Sciatic nerve (tissue), 2 donors: ENCODE data around the gene RBM45. TPM values are rescaled to one million over a fixed set of nuclear protein-coding genes. Genes with fewer than 3 reads are reported as not detected.
"Not testable (repeated sequence)": the region's sequence is repeated elsewhere in the genome, so short reads cannot be mapped to it uniquely, and the experiment has no call there.

Experiments used
- ATAC-seq: fragments of 200-7000 bp; cut with Tn5 transposase; one replicate; pipeline ENCODE4 v1.9.1; 2020; ENCODE audit warnings: mild to moderate bottlenecking, moderate library complexity
- DNase-seq: peaks from one replicate; pipeline ENCODE4 v3.0.0-alpha.2; 2020; ENCODE audit warnings: low spot score
- intact Hi-C: fragments of 100-400 bp; cut with DNase I; formaldehyde crosslinking; loops from one replicate; pipeline ENCODE4 v1.14.2; 2022
- total RNA-seq: library from RNA; stranded (reverse); fragmentation: NEBNext Ultra II Directional; extraction: Animal tissue kit (Norgen Biotek cat#: 25700); gene quantifications from one replicate; pipeline ENCODE4 v1.2.1, GENCODE V29; 2021
- donor health status: DM: no; HTN: no; CAD: no.
- donor health status: DM: no; HTN: no; CAD: no.

Gene RBM45
- total RNA-seq, 1 donor from 2014 or later = 14.7 TPM

DNA sequence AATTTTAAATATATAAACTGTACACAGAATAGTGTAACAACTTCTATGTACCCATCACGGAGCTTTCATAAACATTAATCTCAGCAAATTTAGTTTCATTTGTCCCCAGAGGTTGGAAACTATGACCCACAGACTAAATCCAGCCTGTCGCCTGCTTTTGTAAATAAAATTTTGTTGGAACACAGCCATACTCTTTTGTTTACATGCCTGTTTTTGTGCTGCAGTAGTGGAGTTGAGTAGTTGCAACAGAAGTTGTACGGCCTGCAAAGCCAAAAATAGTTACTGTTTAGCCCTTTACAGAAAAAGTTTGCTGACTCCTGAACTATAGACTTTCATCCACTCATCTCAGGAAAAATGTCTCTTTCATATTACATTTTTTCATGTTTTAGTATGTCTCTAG lies 39.8 kb downstream of the RBM45 start:
- peak; percentile 26 for ATAC-seq
- DNase-seq = no peak
- intact Hi-C loops = loop anchor here (2.0 kb wide), 1 partner anchor 79 kb away; no protein-coding TSS in a partner anchor

DNA sequence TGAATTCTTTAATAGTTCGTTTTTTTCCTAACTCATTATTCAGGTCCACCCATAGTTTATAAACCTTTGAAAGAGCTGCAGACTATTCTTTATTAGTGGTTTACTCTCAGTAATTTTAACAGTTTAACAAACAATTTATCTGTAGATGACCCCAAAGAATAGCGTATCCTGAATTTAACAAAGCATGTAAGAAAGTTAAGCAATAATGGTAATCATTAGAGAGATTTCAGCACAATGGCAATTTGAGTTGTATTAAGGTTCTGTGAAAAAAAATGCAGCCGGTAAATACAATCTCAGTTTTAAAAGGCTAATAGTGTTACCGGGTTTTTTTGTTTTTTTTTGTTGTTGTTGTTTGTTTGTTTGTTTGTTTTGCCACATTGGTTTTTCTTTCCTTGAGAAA lies 40.3 kb downstream of the RBM45 start:
- intact Hi-C loops = loop anchor here (2.0 kb wide), 1 partner anchor 78 kb away; no protein-coding TSS in a partner anchor
- ATAC-seq = no peak

GRCh38 chr2:178152977-178153376 lies 40.7 kb downstream of the RBM45 start:
- ATAC-seq = no peak
- DNase-seq = no peak
- intact Hi-C loops = loop anchor here (2.0 kb wide), 1 partner anchor 78 kb away; no protein-coding TSS in a partner anchor

More for the DNA sequence above, 40.3 kb downstream of the RBM45 start:
- no peak for DNase-seq

DNA sequence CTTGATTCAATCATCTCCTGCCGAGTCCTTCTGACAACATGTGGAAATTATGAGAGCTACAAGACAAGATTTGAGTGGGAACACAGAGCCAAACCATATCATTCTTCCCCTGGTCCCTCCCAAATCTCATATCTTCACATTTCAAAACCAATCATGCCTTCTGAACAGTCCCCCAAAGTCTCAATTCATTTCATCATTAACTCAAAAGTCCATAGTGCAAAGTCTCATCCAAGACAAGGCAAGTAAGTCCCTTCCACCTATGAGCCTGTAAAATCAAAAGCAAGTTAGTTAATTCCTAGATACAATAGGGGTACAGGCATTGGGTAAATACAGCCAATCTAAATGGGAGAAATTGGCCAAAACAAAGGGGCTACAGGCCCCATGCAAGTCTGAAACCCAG lies 41.6 kb downstream of the RBM45 start:
- intact Hi-C loops = loop anchor here (2.0 kb wide), 1 partner anchor 77 kb away; no protein-coding TSS in a partner anchor
- not testable (repeated sequence) for ATAC-seq, DNase-seq

GRCh38 chr2:178155524-178155923 lies 43.3 kb downstream of the RBM45 start:
- intact Hi-C loops = no loop called here
- ATAC-seq = no peak
- DNase-seq = no peak

DNA sequence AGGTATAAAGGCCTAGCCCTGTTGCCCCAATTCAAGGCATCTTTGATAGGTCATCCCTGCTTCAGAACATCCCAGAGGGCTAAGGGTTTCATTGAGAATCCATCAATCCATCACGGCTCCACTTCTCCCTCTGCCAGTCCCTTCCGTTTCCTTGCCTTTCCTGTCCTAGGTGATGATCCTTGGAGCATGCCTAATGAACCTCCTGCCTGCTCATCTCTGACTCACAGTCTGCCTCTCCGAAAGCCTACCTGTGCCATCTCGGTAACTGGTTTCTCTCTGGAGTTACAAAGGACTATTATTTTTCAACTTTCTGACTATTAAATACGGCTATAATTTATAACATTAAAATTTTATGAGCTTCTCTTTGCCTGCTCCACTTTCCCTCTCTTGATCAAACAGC lies 45.3 kb downstream of the RBM45 start:
- DNase-seq (no peak), ATAC-seq (no peak)
- intact Hi-C loops = no loop called here

- ATAC-seq = no peak
- DNase-seq = no peak
Measured at GRCh38 chr2:178159966-178160365, 47.7 kb downstream of the RBM45 start.

DNA sequence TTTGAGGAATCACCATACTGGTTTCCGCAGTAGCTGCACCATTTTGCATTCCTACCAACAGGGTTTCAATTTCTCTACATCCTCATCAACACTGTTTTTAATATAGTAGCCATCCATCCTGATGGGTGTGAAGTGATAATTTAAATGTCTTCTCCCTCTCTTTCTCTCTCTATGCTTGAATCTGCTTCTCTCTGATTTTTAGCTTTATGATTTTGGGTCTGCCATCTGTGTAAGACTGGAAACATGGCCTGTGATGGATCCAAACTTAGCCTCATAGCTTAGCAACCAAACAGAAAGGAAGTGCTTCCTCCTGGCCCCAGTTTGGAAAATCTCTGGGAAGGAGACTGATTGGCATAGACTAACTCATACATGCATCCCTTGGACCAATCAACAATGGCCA lies 48.4 kb downstream of the RBM45 start:
- ATAC-seq (no peak), DNase-seq (no peak)
- intact Hi-C loops = no loop called here

More at GRCh38 chr2:178159966-178160365, 47.7 kb downstream of the RBM45 start:
- intact Hi-C loops = no loop called here

- intact Hi-C loops = no loop called here
- DNase-seq (no peak), ATAC-seq (no peak)
Measured at GRCh38 chr2:178163395-178163794, 51.2 kb downstream of the RBM45 start.

- intact Hi-C loops = no loop called here
- no peak for DNase-seq
- ATAC-seq = no peak
Measured at GRCh38 chr2:178163911-178164310, 51.7 kb downstream of the RBM45 start.

GRCh38 chr2:178173657-178174056 lies 61.4 kb downstream of the RBM45 start:
- no peak for ATAC-seq
- DNase-seq = no peak
- intact Hi-C loops = no loop called here

GRCh38 chr2:178177066-178177679 lies 64.9 kb downstream of the RBM45 start:
- DNase-seq (no peak), ATAC-seq (no peak)
- intact Hi-C loops = no loop called here

Other genes starting within 250 kb of the RBM45 start
- gene PDE11A, start 39.7 kb upstream of the RBM45 start, total RNA-seq = 2.4 TPM
- gene OSBPL6, start 82.1 kb downstream of the RBM45 start, total RNA-seq = 1.8 TPM